Stomach (tissue), 9 donors: ENCODE results near the gene ACTN4. TPM values are rescaled to one million over a fixed set of nuclear protein-coding genes. Genes with fewer than 3 reads are reported as not detected.

Experiments
- DNase-seq, 2 donors: peaks; one replicate each; pipeline versions ENCODE4 v3.0.0 to v3.0.0-alpha.2; 2013 to 2019
- H3K27ac ChIP-seq, 5 donors: fragments of 200-600 bp in 4 of 5; sonication (generic) in 4 of 5; one replicate each; pipeline ENCODE4 v1.5.1; 2013 to 2019; ENCODE audit warnings: mild to moderate bottlenecking in 1 of 5, moderate library complexity in 1 of 5
- H3K27me3 ChIP-seq, 3 donors: fragments of 200-600 bp; sonication (generic); one replicate each; pipeline ENCODE4 v1.5.1; 2017 to 2019; ENCODE audit warnings: mixed run types in 1 of 3
- H3K36me3 ChIP-seq, 4 donors: fragments of 200-600 bp; sonication (generic); 1 replicate in 3 of 4; 2 replicates in 1 of 4; pipeline ENCODE4 v1.5.1; 2016 to 2019
- H3K4me1 ChIP-seq, 4 donors: fragments of 200-600 bp; sonication (generic); one replicate each; pipeline ENCODE4 v1.5.1; 2016 to 2019
- H3K4me3 ChIP-seq, 4 donors: fragments of 200-600 bp; sonication (generic) in 3 of 4; one replicate each; pipeline ENCODE4 v1.5.1; 2016 to 2019; ENCODE audit warnings: mild to moderate bottlenecking in 1 of 4
- H3K9me3 ChIP-seq, 4 donors: fragments of 200-600 bp; sonication (generic); one replicate each; pipeline ENCODE4 v1.5.1; 2016 to 2019
- EP300 ChIP-seq: sonication (generic); formaldehyde crosslinking; IDR thresholded peaks from one replicate; pipeline ENCODE4 v1.6.1; 2017; ENCODE audit warnings: antibody characterized with exemption
- POLR2A ChIP-seq, 4 donors: fragments of 450-650 bp; IDR thresholded peaks; one replicate each; pipeline ENCODE4 v1.6.1; 2016; ENCODE audit warnings: antibody characterized with exemption in 4 of 4, control low read depth in 2 of 4, mild to moderate bottlenecking in 1 of 4, moderate library complexity in 1 of 4
- POLR2AphosphoS5 ChIP-seq, 3 donors: sonication (generic); formaldehyde crosslinking; IDR thresholded peaks; one replicate each; pipeline ENCODE4 v1.6.1; 2016; ENCODE audit warnings: antibody characterized with exemption in 3 of 3
- WGBS, 5 donors: extraction: QIAGEN DNeasy Blood & Tissue Kit in 3 of 5; methylation state at CpG; one replicate each; pipeline versions ENCODE4 v1.1.5 to v1.1.7; 2013 to 2018; 5-methylcytosine and 5-hydroxymethylcytosine counted together
- intact Hi-C: fragments of 100-400 bp; cut with DNase I; formaldehyde crosslinking; loops from one replicate; pipeline ENCODE4 v1.15.1; 2023; ENCODE audit warnings: low total_unique reads
- polyA plus RNA-seq, 3 donors: library from polyadenylated mRNA; stranded (reverse); fragments of 200-250 nt; gene quantifications; one replicate each; pipeline ENCODE4 v1.2.3, GENCODE V29; 2013
- total RNA-seq, 5 donors: library from RNA; depleted of rRNA; stranded (reverse); fragments of >200 nt; gene quantifications; one replicate each; pipeline versions ENCODE4 v1.1.0 to v1.2.3, GENCODE V29; 2014 to 2016
- TF ChIP-seq, protein P1 (sequence below), 7 experiments: fragments of 450-650 bp in 4 of 7; fragments of 200-600 bp in 3 of 7; sonication (generic) in 3 of 7; IDR thresholded peaks; one replicate each; pipeline ENCODE4 v1.5.1; 2016 to 2019; ENCODE audit warnings: antibody characterized with exemption in 7 of 7, control low read depth in 2 of 7, mild to moderate bottlenecking in 1 of 7
- donor health status: healthy with polysubstance abuse.
- donor health status: Bipolar disorder and iron deficiency.
- donor health status: healthy.

The ACTN4 gene
- total and polyA plus RNA-seq, 8 donors = 55.3 to 343 (median 261) TPM

DNA sequence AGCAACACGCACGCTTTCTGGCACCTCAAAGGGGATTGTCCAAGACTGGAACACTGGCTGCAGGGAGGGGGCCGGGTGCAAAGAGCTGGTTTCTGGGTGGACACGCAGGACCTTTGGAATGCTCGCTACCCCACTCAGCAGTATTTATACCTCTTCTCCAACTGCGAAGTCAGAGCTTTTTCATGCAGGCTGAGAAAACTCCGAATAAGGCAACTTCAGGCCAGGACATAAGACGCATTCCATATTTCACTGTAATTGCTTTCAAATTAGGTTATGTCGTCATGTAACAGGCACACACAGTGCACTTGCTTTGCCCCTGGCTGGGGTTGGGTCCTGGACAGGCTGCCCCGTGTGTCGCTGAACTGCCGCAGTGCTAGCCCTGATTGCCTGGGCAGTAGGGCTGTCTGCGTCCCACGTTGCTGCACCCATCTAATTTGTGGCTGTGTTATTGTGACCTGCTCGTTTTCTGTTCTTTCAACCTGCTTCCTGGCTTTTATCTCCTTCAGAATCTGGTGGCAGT is 44.5 kb downstream of the ACTN4 start:
- H3K36me3 ChIP-seq = peaks cover 5 to 50% (median 24%) of the 10 kb centered on the region in 4 donors
- H3K9me3 ChIP-seq = no peaks in the 10 kb centered on the region
- no peak overlapping the region for H3K4me3 ChIP-seq
- TF ChIP-seq POLR2AphosphoS5 (IDR thresholded peaks at IDR 0.05) = peak; percentile 29 to 75 (median 70)
- TF ChIP-seq POLR2A (IDR thresholded peaks at IDR 0.05) = no peak
- TF ChIP-seq, protein P1, sequence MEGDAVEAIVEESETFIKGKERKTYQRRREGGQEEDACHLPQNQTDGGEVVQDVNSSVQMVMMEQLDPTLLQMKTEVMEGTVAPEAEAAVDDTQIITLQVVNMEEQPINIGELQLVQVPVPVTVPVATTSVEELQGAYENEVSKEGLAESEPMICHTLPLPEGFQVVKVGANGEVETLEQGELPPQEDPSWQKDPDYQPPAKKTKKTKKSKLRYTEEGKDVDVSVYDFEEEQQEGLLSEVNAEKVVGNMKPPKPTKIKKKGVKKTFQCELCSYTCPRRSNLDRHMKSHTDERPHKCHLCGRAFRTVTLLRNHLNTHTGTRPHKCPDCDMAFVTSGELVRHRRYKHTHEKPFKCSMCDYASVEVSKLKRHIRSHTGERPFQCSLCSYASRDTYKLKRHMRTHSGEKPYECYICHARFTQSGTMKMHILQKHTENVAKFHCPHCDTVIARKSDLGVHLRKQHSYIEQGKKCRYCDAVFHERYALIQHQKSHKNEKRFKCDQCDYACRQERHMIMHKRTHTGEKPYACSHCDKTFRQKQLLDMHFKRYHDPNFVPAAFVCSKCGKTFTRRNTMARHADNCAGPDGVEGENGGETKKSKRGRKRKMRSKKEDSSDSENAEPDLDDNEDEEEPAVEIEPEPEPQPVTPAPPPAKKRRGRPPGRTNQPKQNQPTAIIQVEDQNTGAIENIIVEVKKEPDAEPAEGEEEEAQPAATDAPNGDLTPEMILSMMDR (IDR thresholded peaks at IDR 0.05) = no peak
- peak; percentile 86 for TF ChIP-seq EP300
- WGBS, 5 donors = 66 to 77% (median 72%) methylated on average over 15 of the region's 15 CpGs
- no peaks in the 10 kb centered on the region for H3K27me3 ChIP-seq
- DNase-seq = peak in 1 of 2 donors; percentile 86
- peak overlapping the region; percentile 49 to 96 (median 92) for H3K27ac ChIP-seq
- intact Hi-C loops = no loop called here
- H3K4me1 ChIP-seq = peaks cover 69 to 98% (median 83%) of the 10 kb centered on the region in 4 donors

DNA sequence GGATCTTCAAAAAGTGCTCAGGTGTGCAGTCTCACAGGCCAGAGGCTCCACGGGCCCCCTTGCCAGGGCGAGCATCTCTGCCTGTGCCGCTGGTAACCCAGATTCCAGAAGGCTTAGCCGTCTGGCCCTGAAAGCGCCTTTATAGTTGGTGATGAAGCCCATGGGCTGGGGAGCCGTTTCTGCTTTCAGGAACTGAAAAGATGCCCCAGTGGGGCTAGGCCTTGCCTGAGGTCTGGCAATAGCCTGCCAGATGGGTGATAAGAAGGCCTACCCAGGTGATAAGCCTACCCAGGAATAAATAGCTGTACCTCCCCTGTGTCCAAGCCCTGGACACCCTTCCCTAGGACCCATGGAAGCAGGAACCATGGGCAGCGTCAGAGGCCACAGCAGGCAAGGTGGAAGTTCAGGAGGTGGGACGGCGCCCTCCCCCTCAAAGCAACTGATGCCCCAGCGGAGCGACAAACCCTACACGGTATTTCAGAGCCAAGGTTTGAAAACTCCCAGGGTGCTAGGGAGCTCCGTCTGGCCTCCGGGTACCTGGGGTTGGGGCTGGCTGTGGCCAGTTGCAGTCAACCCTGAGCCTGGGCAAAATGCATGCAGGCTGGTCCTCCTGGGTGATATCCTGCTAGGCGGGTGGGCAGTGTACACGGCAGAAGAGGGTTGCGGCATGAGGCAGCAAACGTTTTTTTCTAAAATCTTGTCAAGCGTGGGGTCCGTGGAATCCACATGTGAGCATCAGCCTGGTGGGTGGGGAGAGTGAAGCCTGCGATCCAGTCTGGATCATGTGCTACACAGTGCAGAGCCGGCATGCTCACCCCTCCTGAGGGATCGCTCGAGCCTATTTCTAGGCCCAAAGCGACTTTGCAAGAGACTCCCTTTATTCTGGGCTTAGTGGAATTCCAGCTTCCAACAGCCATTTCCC is 45.3 kb downstream of the ACTN4 start:
- Histone ChIP-seq H3K27ac (peak overlapping the region; percentile 49 to 96 (median 92)), H3K36me3 (peaks cover 5 to 58% (median 28%) of the 10 kb centered on the region in 4 donors), H3K27me3 (no peaks in the 10 kb centered on the region), H3K9me3 (no peaks in the 10 kb centered on the region), H3K4me1 (peaks cover 73 to 98% (median 87%) of the 10 kb centered on the region in 4 donors), H3K4me3 (no peak overlapping the region)
- TF ChIP-seq, protein P1 (IDR thresholded peaks at IDR 0.05) = no peak
- TF ChIP-seq EP300 (no peak), POLR2AphosphoS5 (IDR thresholded peaks at IDR 0.05) (no peak), POLR2A (IDR thresholded peaks at IDR 0.05) (no peak)
- intact Hi-C loops = no loop called here
- WGBS, 5 donors = 55 to 71% (median 67%) methylated on average over 18 to 25 of the region's 25 CpGs
- no peak for DNase-seq

DNA sequence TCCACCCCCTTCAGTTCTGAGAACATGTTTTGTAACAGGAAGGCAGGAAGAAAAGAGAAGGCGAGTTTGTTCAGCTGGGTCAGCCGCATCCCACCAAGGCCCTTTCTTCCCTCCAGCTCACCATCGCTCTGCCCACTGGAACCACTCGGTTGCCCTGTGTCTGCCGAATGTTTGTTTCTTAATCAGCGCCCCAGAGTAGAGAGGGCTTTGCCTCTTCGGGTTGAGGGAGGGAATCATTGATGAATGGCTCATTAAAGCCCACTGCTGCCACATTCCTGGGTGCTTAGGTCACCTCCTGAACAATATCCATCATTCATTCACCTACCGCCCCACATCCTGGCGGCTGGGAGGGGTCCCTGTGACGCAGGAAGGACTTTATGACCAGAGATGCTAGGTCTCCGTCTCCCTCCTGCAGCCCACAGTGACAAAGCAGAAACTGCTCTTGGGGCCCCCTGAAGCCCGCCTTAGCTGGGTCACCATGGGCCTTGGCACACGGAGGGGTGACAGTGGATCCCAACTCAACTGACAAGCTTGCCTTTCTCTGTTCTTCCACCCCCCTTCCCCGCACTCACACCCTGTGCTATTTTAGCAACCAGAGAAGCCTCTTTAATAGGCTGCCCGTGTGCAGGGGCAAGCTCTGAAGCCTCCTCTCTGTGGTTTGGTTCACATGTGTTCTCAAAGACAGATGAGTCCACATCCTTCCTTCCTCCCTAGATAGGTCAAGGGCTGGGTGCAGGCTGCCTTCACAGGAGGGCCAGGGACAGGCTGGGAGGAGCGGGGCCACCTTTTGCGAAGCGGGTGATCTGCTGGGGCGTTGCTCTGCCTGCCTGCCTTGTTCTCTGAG is 46.2 kb downstream of the ACTN4 start:
- Histone ChIP-seq H3K27me3 (no peaks in the 10 kb centered on the region), H3K4me1 (peaks cover 81 to 99% (median 90%) of the 10 kb centered on the region in 4 donors), H3K9me3 (no peaks in the 10 kb centered on the region), H3K36me3 (peaks cover 5 to 63% (median 30%) of the 10 kb centered on the region in 4 donors), H3K27ac (peak overlapping the region; percentile 17 to 96 (median 92)), H3K4me3 (peak overlapping the region in 1 of 4 donors; percentile 6)
- intact Hi-C loops = no loop called here
- DNase-seq = peak in 1 of 2 donors; percentile 89
- WGBS, 5 donors = 52 to 70% (median 64%) methylated on average over 19 of the region's 19 CpGs
- TF ChIP-seq POLR2AphosphoS5 (IDR thresholded peaks at IDR 0.05) (no peak), EP300 (no peak), POLR2A (IDR thresholded peaks at IDR 0.05) (no peak)
- TF ChIP-seq, protein P1 (IDR thresholded peaks at IDR 0.05) = no peak

DNA sequence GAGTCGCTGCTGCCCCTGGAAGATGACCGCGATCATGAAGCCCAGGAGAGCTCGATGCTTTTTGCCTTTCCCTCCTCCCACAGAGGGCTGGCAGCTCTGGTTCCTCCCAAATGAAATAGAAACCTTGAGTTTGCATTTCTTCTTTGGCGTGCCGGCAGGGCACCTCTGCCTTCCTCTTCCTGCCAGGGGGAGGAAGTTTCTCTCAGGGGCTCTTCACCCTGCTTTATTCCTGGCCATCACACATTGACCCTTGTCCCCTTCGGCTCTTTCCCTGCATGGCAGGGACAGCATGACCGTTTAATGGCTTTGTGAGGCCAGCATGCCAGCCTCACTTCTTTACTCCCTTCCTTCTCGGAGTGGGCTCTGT is 47.9 kb downstream of the ACTN4 start:
- H3K27me3 ChIP-seq = no peaks in the 10 kb centered on the region
- 45 to 63% (median 60%) methylated on average over 9 of the region's 9 CpGs for WGBS, 5 donors
- peak overlapping the region; percentile 13 to 96 (median 92) for H3K27ac ChIP-seq
- no peak overlapping the region for H3K4me3 ChIP-seq
- H3K9me3 ChIP-seq = no peaks in the 10 kb centered on the region
- H3K4me1 ChIP-seq = peaks cover 87 to 99% (median 95%) of the 10 kb centered on the region in 4 donors
- peaks cover 2 to 61% (median 31%) of the 10 kb centered on the region in 4 donors for H3K36me3 ChIP-seq
- intact Hi-C loops = no loop called here
- TF ChIP-seq, protein P1 (IDR thresholded peaks at IDR 0.05) = no peak
- DNase-seq = no peak
